Fibroblast of skin of scalp (primary cell): Measurements from ENCODE around the gene BLCAP.
"Not testable (repeated sequence)": the region's sequence is repeated elsewhere in the genome, so short reads cannot be mapped to it uniquely, and the experiment has no call there.

ENCODE experiments used
- DNase-seq: peaks from one replicate; pipeline ENCODE4 v3.0.0-alpha.2; 2013

Gene BLCAP

DNA sequence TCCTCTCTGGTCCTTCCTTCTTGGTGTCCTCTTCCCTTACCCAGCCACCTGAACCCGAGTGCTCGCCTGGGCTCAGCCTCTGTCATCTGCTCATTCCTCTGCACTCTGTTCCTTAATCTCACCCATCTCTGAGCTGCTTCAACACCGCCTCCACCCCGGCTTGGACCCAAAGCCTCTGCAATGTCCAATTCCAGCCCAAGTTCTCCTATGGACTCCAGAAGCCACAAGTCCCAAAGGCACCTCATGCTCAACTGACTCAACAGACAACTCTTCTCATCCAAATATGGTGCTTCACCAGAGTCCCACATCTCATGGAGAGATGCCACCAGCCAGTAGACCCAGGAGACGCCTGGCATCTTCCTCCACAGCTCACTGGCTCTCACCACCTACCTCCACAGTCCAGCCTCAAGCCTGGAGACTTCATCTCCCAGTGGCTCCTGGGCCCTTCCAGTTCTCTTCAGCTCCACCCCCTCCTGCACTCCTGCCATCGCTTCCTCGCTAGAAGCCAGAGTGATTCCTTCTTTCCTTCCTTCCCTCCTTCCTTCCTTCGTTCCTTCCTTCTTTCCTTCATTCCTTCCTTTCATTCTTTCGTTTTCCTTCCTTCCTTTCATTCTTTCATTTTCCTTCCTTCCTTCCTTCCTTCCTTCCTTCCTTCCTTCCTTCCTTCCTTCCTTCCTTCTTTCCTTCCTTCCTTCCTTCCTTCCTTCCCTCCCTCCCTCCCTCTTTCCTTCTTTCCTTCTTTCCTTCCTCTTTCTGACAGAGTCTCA lies 47.6 kb downstream of the BLCAP start:
- DNase-seq, result no peak

DNA sequence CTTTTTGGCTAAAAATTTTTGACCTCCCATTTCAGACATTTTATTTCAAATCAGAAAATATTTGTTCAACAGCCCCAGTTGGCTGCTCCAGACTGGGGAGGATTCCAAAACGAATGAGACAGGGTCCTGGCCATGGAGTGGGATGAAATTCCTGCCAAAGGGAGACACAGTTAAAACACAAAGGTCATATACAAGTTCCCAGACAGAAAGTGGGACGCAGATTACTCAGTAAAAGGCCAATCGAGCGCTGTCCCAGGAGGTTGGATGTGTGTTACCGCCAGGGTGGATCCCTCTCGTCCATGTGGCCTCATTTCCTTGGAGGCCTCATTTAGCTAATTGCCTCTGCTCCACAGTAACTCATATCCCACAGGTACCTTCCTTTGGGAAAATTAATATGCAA lies 48.4 kb downstream of the BLCAP start:
- no peak for DNase-seq

DNA sequence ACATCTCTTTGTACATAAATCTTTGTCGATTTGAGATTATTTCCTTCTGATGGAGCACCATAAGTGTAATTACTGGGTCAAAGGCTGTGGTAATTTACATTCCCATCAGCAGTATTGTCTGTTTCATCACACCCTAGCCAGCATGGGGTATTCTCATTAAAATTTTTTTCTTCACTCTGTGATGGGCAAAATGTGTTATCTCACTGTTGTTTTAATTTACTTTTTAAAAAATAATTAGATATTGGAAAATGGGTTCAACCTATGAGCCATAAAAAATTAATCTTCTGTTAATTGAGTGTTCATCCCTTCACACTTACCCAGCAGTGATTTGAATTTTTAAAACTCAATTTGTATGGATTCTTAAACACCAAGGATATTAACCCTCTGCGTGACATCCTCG lies 50.6 kb downstream of the BLCAP start:
- no peak for DNase-seq

DNA sequence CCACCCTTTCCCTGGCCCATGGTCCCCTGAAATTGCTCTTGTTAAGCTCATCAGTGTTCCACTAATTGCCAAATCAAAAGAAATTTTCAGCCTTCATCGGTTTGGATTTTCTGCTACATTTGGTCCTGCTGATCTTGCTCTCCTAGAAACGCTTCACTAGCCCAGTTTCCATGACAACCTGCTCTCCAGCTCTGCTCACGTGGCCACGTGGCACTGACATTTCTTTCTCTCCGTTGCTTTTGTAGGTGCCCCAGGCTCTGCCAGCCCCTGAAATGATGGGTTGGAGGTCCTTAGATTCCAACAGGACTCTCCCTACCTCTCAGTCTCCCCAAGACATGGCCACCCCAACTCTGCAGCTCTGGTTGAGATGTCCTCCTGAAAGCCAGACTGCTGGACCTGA lies 52.4 kb downstream of the BLCAP start:
- DNase-seq, result no peak

DNA sequence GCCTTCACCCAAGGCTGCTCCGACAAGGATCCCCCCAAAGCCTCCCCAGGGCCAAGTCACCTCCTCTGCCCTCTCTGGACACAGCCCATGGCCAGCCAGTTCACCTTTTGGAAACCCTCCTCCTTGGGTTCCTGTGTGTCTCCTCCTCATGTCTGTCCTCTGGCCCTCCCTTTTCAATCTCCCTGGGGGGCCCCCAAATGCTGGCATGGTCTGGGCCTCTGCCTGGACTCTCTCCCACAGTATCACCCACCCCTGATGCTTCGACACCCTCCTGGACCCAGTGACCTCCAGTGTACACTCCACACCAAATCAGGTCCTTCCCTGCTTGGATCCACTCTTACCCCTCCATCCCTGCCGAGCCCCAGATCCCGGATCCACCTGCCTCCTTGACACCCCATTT lies 53.3 kb downstream of the BLCAP start:
- no peak for DNase-seq

DNA sequence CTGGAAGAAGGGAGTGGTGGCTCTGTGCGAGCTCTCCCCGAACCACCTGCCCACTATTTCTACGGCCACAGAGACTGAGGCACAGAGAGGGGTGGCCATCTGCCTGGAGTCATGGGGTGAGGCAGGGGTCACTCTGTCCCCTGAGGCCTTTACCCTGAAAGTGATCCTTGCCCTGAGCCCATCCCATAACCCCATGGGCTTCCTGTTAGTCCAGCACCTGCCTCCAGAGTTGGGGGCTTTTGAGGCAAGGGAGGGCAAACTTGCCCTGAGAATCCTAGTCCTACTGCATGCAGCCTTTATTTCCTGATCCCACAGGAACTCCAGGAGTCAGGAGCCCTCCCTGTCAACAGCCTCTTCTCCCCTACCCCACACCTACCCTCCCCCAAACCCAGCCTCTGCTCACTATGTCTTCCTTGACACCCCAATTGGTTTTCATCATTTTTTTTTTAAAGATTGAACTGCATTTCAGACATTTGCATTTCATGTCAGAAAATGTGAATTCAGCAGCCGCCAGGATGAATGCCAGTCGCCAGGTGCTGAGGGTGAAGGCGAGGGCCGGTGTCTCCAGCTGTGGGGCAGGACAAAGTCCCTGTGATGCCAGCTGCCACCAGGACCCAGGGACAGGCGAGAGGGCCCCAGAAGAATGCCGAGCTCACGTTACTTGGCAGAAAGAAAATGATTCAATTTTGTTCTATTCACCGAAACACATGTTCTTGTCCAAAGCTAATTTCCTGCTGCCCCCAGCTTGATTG lies 54.3 kb downstream of the BLCAP start:
- no peak for DNase-seq

DNA sequence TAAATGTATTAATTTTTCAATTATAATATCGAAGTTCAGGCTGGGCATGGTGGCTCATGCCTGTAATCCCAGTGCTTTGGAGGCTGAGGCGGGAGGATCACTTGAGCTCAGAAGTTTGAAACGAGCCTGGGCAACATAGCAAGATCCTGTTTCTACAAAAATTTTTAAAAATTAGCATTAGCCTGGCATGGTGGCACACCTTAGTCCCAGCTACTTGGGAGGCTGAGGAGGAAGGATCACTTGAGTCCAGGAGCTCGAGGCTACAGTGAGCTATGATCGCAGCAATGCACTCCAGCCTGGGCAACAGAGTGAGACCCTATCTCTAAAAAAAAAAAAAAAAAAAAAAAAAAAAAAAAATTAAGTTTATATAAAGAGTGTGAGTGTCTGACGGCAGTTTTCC lies 55.2 kb downstream of the BLCAP start:
- DNase-seq, result not testable (repeated sequence)

DNA sequence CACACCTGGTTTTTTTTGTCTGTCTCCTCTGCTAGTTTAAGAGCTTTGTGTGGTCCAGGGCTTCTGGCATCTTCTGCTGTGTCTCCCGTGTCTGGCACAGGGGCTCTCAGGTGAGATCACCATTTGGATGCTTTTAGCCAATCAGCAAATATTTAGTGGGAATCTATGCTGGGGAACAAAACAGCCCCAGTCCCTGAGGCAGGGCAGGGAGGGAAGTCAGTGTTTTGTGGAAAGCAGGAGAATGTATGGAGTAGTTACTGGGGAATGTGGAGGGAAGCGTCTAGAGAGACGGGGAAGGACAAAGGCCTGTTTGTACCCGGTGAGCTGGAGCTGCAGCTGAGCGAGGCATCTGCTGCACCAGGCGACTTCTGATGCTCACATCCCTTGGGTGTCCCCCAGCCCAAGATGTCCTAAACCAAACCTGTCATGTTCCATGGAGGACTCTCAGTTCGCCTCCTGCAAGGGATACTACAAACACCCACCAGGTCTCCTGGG lies 55.9 kb downstream of the BLCAP start:
- no peak for DNase-seq

DNA sequence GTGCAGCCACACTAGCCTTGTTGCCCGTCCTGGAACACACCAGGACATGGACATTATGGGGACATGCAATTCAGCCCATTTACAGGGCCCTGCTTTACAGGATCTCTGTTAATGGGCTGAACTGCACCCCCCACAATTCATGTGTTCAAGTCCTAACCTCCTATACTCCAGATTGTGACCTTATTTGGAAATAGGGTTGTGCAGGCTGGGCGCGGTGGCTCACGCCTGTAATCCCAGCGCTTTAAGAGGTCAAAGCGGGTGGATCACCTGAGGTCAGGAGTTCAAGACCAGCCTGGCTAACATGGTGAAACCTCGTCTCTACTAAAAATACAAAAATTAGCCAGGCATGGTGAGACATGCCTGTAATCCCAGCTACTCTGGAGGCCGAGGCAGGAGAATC lies 57.5 kb downstream of the BLCAP start:
- DNase-seq, result not testable (repeated sequence)

DNA sequence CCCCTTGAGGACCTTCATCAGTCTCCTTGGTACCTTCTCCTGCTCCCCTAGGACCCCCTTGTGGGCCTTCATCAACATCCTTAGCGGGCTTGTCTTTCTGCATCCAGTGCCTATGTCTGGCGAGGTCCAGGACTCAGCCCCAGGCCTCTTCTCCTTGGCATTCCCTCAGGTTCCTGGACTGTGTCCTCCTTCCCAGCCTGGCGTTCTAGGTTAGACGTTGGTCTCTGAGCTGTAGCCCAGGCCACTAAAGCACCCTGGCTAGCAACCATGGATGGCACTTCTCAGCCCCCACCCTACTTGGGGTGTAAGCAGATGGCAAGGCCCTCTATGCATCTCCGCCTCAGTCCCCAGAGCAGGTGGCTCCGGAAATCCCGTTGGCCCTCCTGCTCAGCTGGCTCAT lies 58.1 kb downstream of the BLCAP start:
- DNase-seq, result no peak

DNA sequence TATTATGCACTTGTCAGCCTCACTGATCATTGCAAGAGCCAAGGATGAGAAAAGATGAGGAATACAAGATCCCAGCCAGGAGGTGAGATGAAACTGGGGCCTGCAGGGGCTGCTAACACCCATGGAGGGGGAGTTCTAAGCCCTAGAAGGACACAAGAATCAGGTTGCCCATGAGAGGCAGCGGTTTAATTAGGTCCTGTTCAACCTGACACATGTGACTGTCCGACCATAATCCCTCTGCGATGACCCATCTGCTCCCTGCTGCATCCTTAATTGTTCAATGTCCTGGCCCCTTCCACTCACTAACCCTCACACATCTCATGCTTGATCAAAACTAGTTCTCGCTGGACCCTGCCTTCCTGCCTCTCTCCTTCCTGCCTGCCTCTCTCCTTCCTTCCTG lies 58.8 kb downstream of the BLCAP start:
- no peak for DNase-seq
